Adrenal gland (tissue), 12 donors: Measurements from ENCODE around the gene POMT1. TPM values are rescaled to one million over a fixed set of nuclear protein-coding genes. Genes with fewer than 3 reads are reported as not detected.

ENCODE experiments used
- DNase-seq, 7 donors: peaks; one replicate each; pipeline ENCODE4 v3.0.0-alpha.2; 2019 to 2020
- H3K27ac ChIP-seq, 5 donors: fragments of 200-600 bp; sonication (generic) in 4 of 5; 1 replicate in 3 of 5; 2 replicates in 2 of 5; pipeline versions ENCODE4 v1.5.1 to v1.8.0; 2016 to 2020; ENCODE audit warnings: mild to moderate bottlenecking in 1 of 5
- H3K27me3 ChIP-seq: fragments of 200-600 bp; 2 replicates; pipeline ENCODE4 v1.8.0; 2021
- H3K36me3 ChIP-seq, 2 donors: fragments of 200-600 bp; replicated peaks in 1 of 2; 1 replicate in 1 of 2; 2 replicates in 1 of 2; pipeline versions ENCODE4 v1.5.1 to v1.8.0; 2018 to 2022
- H3K4me1 ChIP-seq, 2 donors: fragments of 200-600 bp; replicated peaks in 1 of 2; 1 replicate in 1 of 2; 2 replicates in 1 of 2; pipeline versions ENCODE4 v1.5.1 to v1.8.0; 2018 to 2021
- H3K4me3 ChIP-seq, 4 donors: fragments of 200-600 bp; sonication (generic) in 3 of 4; one replicate each; pipeline ENCODE4 v1.5.1; 2016 to 2018
- H3K9me3 ChIP-seq, 3 donors: fragments of 200-600 bp; sonication (generic) in 1 of 3; replicated peaks in 1 of 3; 1 replicate in 2 of 3; 2 replicates in 1 of 3; pipeline versions ENCODE4 v1.5.1 to v1.8.0; 2016 to 2021
- CTCF ChIP-seq, 6 experiments: fragments of 450-650 bp in 4 of 6; fragments of 200-600 bp in 2 of 6; sonication (generic) in 1 of 6; IDR thresholded peaks; 1 replicate in 5 of 6; 2 replicates in 1 of 6; pipeline versions ENCODE4 v1.5.1 to v1.8.0; 2016 to 2021; ENCODE audit warnings: antibody characterized with exemption in 6 of 6, mild to moderate bottlenecking in 2 of 6, moderate library complexity in 1 of 6
- POLR2A ChIP-seq, 2 donors: fragments of 450-650 bp; IDR thresholded peaks; one replicate each; pipeline ENCODE4 v1.6.1; 2017; ENCODE audit warnings: antibody characterized with exemption in 2 of 2, mild to moderate bottlenecking in 2 of 2, moderate library complexity in 1 of 2
- WGBS, 4 donors: extraction: QIAGEN DNeasy Blood & Tissue Kit in 2 of 4; methylation state at CpG; one replicate each; pipeline versions ENCODE4 v1.1.5 to v1.1.7; 2013 to 2017; 5-methylcytosine and 5-hydroxymethylcytosine counted together
- intact Hi-C, 2 donors: fragments of 100-400 bp; cut with DNase I; formaldehyde crosslinking; loops; one replicate each; pipeline versions ENCODE4 v1.14.1 to v1.15.0; 2022 to 2023
- polyA plus RNA-seq, 3 donors: library from polyadenylated mRNA; stranded (reverse); fragments of 200-250 nt in 2 of 3; fragments of 350-450 nt in 1 of 3; fragmentation: Illumina TruSeq in 1 of 3; extraction: RNeasy Lipid Tissue Mini Kit (QIAGEN cat#74804) in 1 of 3; gene quantifications; one replicate each; pipeline ENCODE4 v1.2.3, GENCODE V29; 2013 to 2014
- total RNA-seq, 9 donors: library from RNA; depleted of rRNA in 4 of 9; stranded (reverse); fragments of >200 nt in 4 of 9; fragments of 120-200 nt in 1 of 9; fragmentation: NEBNext Ultra II Directional in 1 of 9; extraction: Animal tissue kit (Norgen Biotek cat#: 25700) in 1 of 9; gene quantifications; one replicate each; pipeline versions ENCODE4 v1.1.0 to v1.2.4, GENCODE V29; 2013 to 2023
- donor health status: healthy with polysubstance abuse.
- donor health status: Bipolar disorder and iron deficiency.
- donor health status: DM: yes; HTN: yes; CAD: no.
- donor health status: DM: no; HTN: no; CAD: no.
- donor health status: DM: no; HTN: no; CAD: no.
- donor health status: DM: yes; HTN: yes; CAD: no.

POMT1 gene
- total and polyA plus RNA-seq, 12 donors: 10.1 to 60.9 (median 33.0) TPM

DNA sequence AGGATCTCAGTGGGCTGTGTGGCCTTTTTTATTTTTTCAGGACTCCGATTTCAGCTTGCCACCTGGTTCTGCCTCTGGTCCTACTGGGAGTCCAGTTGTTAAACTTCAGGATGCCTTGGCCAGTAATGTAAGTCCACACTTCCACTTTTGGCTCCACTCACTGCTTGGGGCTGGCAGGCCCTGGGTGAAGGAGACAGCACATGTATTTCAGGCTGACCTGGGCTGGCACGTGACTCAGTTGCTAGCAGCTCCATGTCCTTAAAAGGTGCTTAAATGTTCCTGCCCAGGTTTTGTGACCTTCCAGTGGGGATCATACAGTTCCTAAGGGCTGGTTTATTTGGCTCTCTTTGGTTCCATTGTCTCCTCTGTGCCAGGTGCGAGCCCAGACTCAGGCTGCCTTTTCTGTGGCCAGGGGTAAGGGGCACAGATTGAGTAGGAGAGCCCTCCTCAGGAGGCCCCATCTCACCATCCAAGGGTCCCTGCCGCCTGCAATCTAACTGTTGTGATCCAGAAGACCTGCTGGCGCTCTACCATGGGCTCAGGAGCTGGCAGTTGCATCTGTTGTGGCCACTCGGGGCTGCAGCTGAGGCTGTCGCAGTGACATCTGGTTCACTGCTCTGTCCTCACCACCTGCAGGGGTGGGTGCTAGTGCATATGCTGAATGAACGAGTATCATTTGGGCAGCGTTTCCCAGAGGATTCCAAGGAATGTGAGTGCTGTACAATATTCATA is 19.2 kb upstream of the POMT1 start:
- intact Hi-C loops: loop anchor here in 1 of 2 donors (10.0 kb wide), 1 partner anchor 99 kb away; no protein-coding TSS in a partner anchor
- 82 to 91% (median 85%) methylated on average over 2 to 9 of the region's 9 CpGs for WGBS, 4 donors
- Histone ChIP-seq H3K27me3 (no peaks in the 10 kb centered on the region), H3K27ac (no peak overlapping the region), H3K4me1 (no peaks in the 10 kb centered on the region), H3K4me3 (no peak overlapping the region), H3K9me3 (no peaks in the 10 kb centered on the region), H3K36me3 (peaks cover 0 to 100% of the 10 kb centered on the region in 2 donors)
- TF ChIP-seq CTCF (IDR thresholded peaks at IDR 0.05) (no peak), POLR2A (IDR thresholded peaks at IDR 0.05) (no peak)
- no peak for DNase-seq

DNA sequence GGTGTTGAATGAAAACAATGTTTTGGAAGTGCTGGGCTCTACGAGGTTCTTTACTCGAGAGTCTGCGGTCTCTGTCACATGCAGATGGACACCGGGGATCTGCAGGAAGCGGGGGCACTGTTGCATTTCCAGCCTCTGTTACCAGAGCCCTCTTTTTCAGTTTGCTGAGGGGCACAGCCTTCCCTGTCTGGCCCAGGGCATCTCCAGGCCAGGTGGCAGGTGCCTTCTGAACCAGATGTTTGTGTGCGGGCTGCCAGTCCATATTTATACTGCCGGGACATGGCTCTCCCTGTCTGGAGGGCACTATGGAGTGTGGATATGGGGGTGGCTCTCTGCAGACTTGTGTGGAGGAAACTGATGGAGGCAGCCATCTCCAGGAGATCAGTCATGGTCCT is 18.7 kb upstream of the POMT1 start:
- TF ChIP-seq POLR2A (IDR thresholded peaks at IDR 0.05) (no peak), CTCF (IDR thresholded peaks at IDR 0.05) (no peak)
- Histone ChIP-seq H3K27me3 (no peaks in the 10 kb centered on the region), H3K4me1 (no peaks in the 10 kb centered on the region), H3K36me3 (peaks cover 0 to 100% of the 10 kb centered on the region in 2 donors), H3K27ac (no peak overlapping the region), H3K4me3 (no peak overlapping the region), H3K9me3 (no peaks in the 10 kb centered on the region)
- peak in 1 of 7 donors; percentile 6 for DNase-seq
- intact Hi-C loops: loop anchor here in 1 of 2 donors (10.0 kb wide), 1 partner anchor 99 kb away; no protein-coding TSS in a partner anchor
- WGBS, 4 donors: 92 to 100% (median 97%) methylated on average over 4 to 7 of the region's 7 CpGs

DNA sequence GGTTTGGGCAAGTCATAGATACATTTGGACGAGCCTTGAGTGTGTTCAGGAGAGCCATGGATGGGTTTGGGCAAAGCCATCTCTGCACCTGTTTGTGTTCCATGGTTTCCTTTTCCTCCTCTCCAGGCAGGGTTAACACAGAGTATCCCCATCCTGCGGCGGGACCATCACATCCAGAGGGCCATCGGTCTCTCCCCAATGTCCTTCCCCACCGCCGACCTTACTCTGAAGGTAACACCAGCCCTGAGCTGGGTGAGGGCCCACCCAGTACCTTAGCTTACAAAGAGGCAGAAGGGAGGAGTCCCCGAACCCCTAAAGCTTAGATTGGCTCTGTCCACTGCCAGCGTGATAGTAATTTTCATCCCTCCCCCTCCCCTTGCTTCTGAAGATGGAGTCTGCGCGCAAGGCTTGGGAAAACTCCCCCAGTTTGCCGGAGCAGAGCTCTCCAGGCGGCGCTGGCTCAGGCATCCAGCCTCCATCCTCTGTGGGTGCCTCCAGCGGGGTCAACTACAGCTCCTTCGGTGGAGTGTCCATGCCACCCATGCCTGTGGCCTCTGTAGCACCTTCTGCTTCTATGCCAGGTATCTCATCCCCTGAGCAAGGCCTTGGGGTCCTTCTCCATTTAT is 18.0 kb upstream of the POMT1 start:
- H3K4me1 ChIP-seq: no peaks in the 10 kb centered on the region
- intact Hi-C loops: loop anchor here in 1 of 2 donors (10.0 kb wide), 1 partner anchor 100 kb away; no protein-coding TSS in a partner anchor
- TF ChIP-seq CTCF (IDR thresholded peaks at IDR 0.05): no peak
- TF ChIP-seq POLR2A (IDR thresholded peaks at IDR 0.05): no peak
- no peak for DNase-seq
- no peak overlapping the region for H3K4me3 ChIP-seq
- no peak overlapping the region for H3K27ac ChIP-seq
- no peaks in the 10 kb centered on the region for H3K9me3 ChIP-seq
- H3K27me3 ChIP-seq: no peaks in the 10 kb centered on the region
- peaks cover 0 to 100% of the 10 kb centered on the region in 2 donors for H3K36me3 ChIP-seq
- WGBS, 4 donors: 86 to 92% (median 91%) methylated on average over 11 to 15 of the region's 15 CpGs

- intact Hi-C loops: loop anchor here in 1 of 2 donors (10.0 kb wide), 1 partner anchor 100 kb away; no protein-coding TSS in a partner anchor
- no peak overlapping the region for H3K27ac ChIP-seq
Observed at GRCh38 chr9:131485206-131485605, 17.5 kb upstream of the POMT1 start.

More at GRCh38 chr9:131485206-131485605, 17.5 kb upstream of the POMT1 start:
- peaks cover 0 to 100% of the 10 kb centered on the region in 2 donors for H3K36me3 ChIP-seq
- no peaks in the 10 kb centered on the region for H3K9me3 ChIP-seq
- H3K27me3 ChIP-seq: no peaks in the 10 kb centered on the region
- H3K4me1 ChIP-seq: no peaks in the 10 kb centered on the region
- no peak overlapping the region for H3K4me3 ChIP-seq
- TF ChIP-seq POLR2A (IDR thresholded peaks at IDR 0.05) (no peak), CTCF (IDR thresholded peaks at IDR 0.05) (no peak)
- no peak for DNase-seq
- 84 to 92% (median 87%) methylated on average over 9 to 12 of the region's 12 CpGs for WGBS, 4 donors
